ENCODE measurements around the gene IL22.

DNA sequence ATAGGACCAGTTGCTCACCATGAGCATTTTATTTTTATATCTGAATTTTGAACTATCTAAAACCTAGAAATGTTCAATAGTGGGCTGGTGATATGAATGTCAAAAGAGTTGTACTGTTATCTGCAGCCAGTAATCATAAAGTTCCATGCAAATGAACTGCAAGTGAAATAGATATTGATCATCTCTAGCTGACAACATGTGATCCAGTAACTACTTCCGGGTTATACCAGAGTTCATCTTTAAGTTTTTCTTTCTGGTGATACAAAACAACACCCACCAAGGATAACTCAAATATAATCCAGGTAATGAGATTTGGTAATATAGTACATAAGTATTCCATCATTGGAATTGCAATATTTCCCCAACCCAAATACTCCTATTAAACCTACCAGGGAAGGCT lies 31.9 kb downstream of the IL22 start:
- TF ChIP-seq, protein P1, sequence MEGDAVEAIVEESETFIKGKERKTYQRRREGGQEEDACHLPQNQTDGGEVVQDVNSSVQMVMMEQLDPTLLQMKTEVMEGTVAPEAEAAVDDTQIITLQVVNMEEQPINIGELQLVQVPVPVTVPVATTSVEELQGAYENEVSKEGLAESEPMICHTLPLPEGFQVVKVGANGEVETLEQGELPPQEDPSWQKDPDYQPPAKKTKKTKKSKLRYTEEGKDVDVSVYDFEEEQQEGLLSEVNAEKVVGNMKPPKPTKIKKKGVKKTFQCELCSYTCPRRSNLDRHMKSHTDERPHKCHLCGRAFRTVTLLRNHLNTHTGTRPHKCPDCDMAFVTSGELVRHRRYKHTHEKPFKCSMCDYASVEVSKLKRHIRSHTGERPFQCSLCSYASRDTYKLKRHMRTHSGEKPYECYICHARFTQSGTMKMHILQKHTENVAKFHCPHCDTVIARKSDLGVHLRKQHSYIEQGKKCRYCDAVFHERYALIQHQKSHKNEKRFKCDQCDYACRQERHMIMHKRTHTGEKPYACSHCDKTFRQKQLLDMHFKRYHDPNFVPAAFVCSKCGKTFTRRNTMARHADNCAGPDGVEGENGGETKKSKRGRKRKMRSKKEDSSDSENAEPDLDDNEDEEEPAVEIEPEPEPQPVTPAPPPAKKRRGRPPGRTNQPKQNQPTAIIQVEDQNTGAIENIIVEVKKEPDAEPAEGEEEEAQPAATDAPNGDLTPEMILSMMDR (conservative IDR thresholded peaks at IDR 0.05; ENCODE audit: low read length): no peak
- TF ChIP-seq EZH2phosphoT487 (IDR thresholded peaks at IDR 0.05; ENCODE audit: borderline replicate concordance, low read depth, low read length): no peak
